Stimulated activated CD8-positive, alpha-beta memory T cell treated with anti-CD3 and anti-CD28 coated beads, Interleukin-4, amount 100 ng/mL, for 24 hours (primary cell): ENCODE measurements around the gene TRPM4.
"Not testable (repeated sequence)": the region's sequence is repeated elsewhere in the genome, so short reads cannot be mapped to it uniquely, and the experiment has no call there.

Experiments
- DNase-seq: peaks from one replicate; pipeline ENCODE4 v3.0.0-alpha.2; 2020; ENCODE audit warnings: low read depth

The TRPM4 gene

DNA sequence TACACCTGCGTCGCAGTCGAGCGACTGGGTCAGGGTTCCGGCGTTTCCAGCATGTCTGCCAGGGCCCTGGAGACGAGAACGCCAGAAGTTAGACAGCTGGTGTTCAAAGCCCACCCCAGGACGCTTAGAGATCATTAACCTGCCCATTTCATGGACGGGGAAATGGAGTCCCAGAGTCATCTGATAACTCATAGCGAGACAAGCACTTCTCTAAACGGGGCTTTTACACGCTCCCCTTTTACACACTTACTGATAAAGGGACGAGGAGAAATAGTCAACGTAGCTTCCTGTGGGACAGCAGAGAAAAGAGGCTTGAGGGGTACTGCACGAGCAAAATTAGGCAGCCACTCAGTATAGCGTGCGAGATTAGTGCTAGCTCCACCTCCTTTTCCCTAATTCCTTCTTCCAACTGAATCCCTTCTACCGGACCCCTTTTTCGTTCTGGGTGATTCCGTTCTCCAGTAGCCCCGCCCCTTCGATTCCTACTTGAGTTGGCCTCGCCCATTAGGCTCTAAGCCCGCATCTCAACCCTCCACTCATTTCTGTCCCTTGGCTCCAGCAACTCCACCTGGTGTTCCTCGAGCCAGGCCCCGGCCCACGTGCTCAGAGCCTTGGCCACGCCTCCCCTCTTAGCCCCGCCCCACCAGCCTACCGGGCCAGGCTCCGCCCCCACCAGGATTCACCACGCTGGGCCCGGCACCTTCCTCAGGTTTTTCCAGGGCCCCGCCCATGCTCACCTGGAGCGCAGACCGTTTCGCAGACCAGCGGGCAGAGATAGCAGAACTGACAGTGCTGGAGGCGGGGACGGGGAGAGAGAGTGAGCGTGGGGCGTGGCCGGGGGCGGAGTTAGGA, 6.1 kb upstream of the TRPM4 start:
- DNase-seq, result no peak

DNA sequence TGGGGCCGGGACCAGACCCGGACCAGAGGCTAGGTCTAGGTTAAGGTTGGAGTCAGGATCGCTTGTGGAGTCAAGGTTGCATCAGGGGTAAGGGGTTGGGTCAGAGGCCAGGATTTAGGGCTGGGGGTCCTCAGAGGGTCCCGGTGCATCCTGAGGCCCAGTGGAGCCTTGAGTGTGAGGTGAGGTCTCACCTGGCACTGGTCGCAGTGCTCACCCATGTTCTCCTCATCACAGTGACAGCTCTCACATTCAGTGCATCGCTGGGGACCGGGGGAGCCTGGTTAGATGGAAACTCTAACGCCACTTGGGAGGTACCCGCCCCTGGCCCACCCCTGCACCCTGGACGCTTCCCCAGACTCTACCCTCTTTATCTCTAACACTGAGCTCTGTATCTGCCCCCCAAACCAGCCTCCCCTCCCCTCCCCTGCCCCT, 5.5 kb upstream of the TRPM4 start:
- DNase-seq, result no peak

DNA sequence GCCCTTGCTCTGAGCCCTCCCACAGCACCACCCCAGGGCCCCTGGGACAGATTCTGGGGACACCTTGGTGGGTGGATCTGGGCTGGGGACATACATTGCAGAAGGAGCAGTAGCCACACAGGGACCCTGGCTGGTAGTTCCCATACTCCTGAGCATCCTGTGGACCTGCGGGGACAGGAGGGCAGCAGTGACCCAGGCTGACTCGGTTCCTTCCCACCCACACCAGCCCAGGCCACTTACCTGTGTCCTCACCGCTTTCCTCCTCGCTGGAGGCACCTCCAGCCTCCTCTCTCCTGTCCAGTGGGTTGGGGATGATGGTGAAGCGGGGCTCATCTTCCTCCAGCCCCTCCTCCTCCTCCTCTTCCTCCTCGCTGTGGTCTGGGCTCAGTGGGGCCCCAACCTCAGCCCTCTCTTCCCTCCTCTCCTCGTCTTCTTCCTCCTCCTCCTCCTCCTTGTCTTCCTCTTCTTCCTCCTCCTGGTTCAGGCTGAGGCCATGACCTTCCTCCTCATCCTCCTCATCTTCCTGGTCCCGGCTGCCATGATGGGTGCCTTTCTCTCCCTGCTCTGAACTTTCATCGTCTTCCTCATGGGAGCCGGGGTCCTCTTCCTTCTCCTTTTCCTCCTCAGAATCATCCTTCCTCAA, 4.3 kb upstream of the TRPM4 start:
- no peak for DNase-seq

DNA sequence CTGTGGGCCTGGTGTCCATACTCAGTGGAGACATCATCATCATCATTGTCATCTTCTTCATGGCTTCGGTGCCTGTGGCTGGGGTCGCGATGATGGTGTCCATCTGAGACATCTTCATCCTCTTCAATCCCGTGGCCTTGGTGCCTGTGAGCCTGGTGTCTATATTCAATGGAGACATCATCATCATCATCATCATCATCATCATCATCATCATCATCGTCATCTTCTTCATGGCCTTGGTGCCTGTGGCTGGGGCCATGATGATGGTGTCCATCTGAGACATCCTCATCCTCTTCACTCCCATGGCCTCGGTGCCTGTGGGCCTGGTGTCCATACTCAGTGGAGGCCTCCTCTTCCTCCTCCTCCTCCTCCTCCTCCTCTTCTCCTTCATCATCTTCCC, 3.3 kb upstream of the TRPM4 start:
- DNase-seq, result no peak

DNA sequence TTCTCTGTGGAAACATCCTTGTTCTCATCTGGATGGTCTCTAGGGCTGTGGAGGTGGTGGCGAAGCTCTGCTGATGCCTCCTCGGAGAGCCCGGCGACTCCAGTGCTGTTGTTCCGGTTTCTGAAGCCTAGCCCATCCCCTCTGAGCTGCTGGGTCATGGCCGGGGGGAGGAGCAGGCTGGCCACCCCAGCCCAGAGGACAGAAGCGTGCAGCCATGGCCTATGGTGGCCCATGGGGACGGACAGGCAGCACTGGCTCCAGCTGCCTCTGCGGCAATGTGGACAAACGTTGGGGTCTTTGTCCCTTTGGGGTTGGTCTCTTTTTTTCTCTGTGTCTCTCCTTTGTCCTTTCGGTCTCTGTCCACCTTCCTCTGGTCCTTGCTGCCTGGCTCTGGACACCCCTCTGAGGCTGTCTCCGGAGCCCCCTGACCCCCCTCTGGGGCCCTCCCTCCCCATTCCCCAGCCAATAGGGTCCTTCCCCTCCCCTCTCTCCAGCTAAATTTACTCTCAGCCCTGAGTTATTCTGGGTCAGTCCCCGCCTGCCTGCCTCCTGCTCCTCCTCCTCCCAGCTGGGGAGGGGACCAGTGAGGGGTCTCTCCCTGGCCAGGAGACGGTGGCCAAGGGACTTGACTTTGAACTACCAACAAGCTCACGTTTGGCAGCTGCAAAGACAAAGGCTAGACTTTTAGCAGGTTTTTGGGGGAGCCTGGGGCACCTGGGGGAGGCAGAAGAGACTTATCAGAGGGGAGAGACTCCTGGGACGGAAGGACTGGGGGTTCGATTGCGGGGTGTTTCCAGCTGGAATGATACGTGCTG, 2.4 kb upstream of the TRPM4 start, which contains the start of gene HRC:
TSS of gene HRC (minus strand) at position 392 of the 815 bp plus-strand sequence. CDS start at position 233, 159 bp downstream.
- DNase-seq, result no peak

DNA sequence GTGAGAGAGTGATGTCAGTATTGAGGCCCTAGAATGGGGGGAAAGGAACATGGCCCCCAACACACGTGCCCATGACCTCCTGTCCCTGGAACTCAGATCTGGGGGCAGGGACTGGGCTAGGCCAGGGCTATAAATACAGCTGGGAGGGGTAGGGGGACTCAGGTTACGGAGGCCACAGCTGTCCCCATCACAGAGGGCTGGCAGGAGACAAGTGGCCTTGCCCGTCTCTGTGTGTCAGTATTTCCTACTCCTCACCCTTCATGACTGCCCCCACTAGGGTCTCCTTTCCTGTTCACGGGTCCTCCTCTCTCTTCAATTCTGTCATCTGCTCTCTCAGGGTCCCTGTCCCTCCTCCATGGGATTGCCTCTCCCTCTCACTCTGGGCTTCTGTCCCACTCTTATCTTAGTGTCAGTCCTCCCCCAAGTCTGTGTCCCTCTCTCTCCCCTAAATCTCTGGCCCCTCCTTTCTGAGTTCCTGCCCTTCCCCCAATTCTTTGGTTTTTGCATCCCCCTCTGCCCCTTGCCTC, 1.7 kb upstream of the TRPM4 start:
- DNase-seq, result no peak

DNA sequence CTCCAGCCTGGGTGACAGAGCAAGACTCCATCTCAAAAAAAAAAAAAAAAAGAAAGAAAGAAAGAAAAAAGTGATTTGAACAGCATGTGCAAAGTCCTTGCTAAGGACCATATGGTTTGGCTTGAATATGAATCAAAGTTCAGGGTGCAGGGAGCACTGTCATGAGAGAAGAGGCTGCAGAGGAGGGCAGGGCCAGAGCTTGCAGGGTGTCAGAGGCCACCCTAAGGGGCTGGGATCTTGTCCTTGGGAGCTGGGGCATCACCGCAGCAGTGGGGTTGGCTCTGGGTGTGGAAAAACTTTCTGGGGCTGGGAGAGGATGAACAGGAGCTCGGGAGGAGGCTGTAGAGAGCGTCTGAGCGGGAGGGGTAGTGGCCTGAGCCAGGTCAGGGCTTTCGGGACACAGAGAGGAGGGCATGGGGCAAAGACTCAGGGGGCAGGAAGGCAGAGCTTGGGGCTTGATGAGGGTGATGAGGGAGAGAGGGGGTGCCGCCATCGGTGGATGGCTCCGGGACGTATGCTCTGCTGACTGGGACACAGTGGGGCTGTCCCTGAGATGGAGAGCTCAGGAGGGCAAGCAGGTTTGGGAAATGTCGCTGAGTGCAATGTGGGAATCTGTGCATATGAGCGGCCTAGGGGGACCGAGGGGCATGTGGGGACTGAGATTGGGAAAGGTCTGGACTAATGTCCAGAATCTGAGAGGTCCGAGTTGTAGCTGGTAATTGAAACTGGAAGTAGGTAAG, 3.0 kb downstream of the TRPM4 start:
- no peak for DNase-seq

DNA sequence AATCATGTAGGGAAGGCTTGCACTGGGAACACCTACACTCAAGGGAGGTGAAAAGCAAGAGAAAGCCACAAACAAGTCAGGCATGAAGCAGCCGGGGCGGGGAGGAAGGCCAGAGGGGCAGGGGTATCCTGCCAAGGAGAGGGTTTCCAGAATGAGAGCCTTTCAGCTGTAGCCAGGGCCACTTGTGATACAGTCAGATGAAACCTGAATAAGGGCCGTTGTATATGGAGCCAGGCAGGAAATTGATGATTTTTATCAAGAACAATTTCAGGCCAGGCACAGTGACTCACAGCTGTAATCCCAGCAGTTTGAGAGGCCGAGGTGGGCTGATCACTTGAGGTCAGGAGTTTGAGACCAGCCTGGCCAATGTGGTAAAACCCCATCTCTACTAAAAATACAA, 4.4 kb downstream of the TRPM4 start:
- DNase-seq, result no peak

DNA sequence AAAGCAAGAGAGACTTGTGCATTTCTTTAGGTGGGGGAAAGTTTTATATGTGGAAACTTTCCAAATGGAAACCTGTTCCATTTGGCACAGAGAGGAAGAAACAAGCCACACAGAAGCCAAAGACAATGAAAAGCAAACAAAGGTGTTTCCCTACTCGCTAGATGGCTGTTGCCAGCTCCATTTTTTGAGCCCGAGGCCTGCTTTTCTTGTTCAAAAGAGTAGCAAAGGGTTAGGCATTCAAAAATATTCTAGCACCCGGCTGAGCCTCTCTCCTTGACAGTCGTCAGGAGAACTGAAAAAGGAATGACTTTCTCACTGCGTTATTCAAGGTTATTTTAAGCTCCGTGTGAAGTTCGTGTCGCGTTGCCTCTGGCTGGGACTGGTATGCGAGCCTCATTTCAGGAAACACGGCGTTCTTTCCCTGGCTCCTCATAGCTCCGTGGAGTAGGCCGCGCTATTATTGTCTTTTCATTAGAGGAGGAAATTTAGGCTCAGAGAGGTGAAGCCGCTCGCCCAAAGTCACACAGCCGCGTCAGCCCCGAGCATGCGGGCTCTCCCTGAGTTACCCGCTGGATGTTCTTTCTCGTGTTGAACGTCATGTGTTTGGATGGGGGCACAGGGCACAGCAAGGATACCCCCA, 7.6 kb downstream of the TRPM4 start:
- no peak for DNase-seq

DNA sequence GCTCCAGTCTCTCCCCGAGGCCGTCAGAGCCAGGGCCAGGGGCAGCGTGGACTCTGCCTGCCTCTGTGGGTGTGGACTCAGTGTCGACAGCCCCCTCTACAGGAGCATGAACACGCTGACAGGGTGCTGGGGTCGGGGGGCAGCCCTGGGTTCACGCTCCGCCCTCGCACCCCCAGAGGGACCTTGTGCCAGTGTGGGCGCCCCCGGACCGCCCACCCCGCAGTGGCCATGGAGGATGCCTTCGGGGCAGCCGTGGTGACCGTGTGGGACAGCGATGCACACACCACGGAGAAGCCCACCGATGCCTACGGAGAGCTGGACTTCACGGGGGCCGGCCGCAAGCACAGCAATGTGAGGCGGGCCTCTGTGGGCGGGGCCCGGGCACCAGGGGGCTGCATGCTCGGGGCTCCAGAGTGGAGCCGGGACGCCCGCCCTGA, 8.3 kb downstream of the TRPM4 start:
- no peak for DNase-seq

DNA sequence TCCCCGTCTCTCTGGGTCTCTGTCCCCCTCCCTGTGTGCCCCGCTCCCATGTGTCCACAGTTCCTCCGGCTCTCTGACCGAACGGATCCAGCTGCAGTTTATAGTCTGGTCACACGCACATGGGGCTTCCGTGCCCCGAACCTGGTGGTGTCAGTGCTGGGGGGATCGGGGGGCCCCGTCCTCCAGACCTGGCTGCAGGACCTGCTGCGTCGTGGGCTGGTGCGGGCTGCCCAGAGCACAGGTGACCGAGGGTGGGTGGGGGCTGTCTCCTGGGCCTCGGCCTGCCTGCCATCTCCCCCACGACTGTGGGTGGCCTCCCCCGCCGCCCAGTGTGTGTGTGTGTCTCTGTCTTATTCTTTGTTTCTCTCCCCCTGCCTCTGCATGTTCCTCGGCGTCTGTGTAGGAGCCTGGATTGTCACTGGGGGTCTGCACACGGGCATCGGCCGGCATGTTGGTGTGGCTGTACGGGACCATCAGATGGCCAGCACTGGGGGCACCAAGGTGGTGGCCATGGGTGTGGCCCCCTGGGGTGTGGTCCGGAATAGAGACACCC, 10.3 kb downstream of the TRPM4 start:
- no peak for DNase-seq

DNA sequence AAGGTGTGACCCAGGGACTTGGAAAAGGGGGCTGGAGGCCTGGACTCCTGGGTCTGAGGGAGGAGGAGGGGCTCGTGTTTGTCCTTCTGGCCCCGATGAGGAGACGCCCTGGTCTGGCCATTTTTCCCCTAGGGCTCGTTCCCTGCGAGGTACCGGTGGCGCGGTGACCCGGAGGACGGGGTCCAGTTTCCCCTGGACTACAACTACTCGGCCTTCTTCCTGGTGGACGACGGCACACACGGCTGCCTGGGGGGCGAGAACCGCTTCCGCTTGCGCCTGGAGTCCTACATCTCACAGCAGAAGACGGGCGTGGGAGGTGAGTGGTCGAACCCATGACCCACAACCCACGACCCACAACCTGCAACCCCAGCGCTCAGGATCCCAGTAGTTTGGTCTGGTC, 10.8 kb downstream of the TRPM4 start:
- DNase-seq, result no peak

DNA sequence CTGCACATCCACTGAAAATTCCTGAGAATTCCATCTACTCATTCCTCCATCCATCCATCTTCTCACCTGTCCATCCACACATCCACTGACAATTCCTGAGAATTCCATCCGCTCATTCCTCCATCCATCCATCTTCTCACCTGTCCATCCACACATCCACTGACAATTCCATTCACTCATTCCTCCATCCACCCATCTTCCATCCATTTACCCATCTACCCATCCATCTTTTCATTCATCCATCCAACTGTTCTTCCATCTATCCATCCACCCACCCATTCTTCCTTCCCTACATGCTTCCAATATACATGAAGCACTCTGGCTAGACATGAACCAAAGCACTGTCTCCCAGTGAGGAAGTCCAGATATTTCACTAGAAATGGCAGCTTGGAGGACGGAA, 15.6 kb downstream of the TRPM4 start:
- DNase-seq, result no peak

DNA sequence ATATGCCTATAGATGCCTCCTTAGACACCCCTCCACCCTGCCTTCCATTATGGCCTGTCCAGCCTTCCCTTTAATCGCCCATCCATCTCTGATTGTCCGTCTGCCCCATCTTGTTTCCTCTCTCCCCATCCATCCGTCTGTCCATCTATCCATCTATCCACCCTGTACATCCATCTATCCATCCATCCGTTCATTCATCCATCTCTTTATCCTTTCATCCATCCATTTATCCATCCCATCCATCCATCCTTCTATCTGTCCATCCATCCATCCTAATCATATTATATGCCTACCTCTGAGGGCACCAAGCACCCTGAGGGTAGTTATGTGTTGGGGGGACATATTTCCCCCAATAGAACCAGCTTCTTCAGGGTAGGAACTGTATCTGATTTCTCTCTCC, 23.1 kb downstream of the TRPM4 start:
- no peak for DNase-seq

DNA sequence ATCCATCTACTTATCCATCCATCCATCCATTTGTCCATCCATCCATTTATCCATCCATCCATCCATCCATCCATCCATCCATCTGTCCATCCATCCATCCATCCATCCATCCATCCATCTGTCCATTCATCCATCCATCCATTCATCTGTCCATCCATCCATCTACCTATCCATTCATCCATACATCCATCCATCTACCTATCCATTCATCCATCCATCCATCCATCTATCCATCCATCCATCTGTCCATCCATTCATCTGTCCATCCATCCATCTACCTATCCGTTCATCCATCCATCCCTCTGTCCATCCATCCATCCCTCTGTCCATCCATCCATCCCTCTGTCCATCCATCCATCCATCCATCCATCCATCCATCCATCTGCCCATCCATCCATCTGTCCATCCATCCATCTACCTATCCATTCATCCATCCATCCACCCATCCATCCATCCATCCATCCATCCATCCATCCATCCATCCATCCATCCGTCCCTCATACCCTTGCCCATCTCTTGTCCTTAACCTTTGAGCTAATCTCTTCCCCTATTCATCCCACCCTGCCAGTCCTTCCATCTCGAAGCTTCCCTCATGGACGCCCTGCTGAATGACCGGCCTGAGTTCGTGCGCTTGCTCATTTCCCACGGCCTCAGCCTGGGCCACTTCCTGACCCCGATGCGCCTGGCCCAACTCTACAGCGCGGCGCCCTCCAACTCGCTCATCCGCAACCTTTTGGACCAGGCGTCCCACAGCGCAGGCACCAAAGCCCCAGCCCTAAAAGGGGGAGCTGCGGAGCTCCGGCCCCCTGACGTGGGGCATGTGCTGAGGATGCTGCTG, 24.6 kb downstream of the TRPM4 start:
- DNase-seq, result not testable (repeated sequence)

DNA sequence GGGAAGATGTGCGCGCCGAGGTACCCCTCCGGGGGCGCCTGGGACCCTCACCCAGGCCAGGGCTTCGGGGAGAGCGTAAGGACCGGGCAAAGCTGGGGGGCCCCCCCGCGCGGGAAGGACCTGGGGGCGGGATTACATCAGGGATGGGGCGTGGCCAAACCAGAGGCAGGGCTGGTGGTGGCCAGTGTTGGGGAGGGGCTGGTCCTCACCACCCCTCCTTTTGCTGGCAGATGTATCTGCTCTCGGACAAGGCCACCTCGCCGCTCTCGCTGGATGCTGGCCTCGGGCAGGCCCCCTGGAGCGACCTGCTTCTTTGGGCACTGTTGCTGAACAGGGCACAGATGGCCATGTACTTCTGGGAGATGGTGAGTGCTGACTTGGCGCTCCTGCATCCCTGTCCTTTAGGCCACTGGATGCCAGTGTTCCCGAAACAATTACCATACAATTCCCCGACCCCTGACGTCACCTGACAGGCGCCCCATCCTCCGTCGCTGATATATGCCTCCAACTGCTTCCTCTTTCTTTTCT, 25.3 kb downstream of the TRPM4 start:
- no peak for DNase-seq

DNA sequence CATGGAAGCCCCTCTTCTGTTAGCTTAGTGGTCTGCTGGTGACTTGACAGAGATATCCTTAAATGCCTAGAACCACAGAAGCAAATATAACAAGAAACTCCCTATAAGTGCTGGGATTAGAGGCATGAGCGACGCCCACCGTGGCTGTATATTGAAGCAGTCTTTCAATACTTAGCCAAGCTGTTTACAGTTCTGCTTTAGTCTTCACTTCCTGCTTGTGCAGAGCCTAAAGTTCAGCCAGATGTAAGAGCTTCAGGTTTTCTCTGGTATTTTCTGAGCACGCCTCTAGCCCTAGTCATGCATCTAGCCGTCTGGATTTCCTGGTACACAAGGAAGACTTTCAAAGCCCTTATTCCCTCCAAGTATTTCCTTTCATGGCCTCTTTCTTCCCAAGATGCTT, 28.5 kb downstream of the TRPM4 start:
- no peak for DNase-seq

DNA sequence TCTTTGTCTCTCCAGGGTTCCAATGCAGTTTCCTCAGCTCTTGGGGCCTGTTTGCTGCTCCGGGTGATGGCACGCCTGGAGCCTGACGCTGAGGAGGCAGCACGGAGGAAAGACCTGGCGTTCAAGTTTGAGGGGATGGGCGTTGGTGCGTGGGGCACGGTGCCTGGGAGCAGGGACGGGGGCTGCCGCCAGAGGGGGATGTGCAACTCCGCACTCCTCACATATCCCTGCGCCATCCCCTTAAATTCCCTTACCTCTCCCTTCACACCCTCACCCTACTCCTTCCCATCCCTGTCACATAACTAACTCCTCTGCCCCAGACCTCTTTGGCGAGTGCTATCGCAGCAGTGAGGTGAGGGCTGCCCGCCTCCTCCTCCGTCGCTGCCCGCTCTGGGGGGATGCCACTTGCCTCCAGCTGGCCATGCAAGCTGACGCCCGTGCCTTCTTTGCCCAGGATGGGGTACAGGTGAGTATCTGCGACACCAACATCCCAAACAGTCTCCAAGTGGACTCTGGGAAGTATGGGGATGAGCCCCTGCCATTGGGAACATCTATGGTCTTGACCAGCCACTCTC, 31.1 kb downstream of the TRPM4 start:
- DNase-seq, result no peak

DNA sequence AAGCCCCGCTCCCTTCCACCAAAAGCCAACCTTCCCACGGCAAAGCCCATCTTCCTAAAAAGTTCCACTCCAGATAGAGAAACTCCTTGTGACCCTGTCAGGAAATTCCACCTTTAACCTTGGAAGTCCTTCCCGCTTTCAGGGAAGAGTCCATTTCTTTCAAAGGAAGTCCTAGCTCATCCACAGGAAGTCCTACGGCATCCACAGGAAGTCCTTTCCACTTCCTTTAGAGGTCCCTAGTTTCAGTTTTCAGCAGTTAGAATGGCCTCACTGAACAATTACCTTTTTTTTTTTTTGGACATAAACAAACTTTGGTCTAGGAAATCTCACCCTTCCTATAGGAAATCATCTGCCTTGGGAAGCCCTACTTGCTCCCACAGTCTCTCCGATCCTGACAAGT, 31.7 kb downstream of the TRPM4 start:
- DNase-seq, result no peak
